Measurements from ENCODE around the gene UNC119.

DNA sequence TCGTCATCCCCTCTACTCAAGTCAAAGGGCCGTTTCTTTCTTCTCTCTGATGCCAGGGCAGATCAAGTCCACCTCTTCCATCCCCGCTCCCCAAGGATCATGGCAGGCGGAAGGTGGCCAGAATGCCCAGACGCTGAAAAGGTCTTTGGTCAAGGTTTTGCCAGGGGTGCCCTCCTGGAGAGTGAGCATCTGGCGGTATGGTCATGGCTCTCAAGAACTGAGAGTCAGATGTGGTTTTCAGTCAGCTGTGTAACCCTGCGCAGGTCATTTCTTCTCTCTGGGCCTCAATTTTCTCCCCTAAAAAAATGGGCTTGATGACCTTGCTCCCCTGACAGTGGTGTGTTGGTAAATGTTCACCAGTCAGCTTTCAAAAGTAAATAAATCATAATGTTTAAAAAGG lies 33.8 kb downstream of the UNC119 start:
- TF ChIP-seq, protein P1, sequence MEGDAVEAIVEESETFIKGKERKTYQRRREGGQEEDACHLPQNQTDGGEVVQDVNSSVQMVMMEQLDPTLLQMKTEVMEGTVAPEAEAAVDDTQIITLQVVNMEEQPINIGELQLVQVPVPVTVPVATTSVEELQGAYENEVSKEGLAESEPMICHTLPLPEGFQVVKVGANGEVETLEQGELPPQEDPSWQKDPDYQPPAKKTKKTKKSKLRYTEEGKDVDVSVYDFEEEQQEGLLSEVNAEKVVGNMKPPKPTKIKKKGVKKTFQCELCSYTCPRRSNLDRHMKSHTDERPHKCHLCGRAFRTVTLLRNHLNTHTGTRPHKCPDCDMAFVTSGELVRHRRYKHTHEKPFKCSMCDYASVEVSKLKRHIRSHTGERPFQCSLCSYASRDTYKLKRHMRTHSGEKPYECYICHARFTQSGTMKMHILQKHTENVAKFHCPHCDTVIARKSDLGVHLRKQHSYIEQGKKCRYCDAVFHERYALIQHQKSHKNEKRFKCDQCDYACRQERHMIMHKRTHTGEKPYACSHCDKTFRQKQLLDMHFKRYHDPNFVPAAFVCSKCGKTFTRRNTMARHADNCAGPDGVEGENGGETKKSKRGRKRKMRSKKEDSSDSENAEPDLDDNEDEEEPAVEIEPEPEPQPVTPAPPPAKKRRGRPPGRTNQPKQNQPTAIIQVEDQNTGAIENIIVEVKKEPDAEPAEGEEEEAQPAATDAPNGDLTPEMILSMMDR (conservative IDR thresholded peaks at IDR 0.05; ENCODE audit: low read depth, low read length): no peak
- no peak for TF ChIP-seq EZH2 (IDR thresholded peaks at IDR 0.05; ENCODE audit: borderline replicate concordance, low read depth, low read length, poor library complexity, severe bottlenecking)
